T-helper 22 cell (primary cell): ENCODE measurements around the gene AGXT2.

ENCODE experiments used
- DNase-seq: peaks from one replicate; pipeline ENCODE4 v3.0.0-alpha.2; 2020; ENCODE audit warnings: low read depth

The AGXT2 gene

DNA sequence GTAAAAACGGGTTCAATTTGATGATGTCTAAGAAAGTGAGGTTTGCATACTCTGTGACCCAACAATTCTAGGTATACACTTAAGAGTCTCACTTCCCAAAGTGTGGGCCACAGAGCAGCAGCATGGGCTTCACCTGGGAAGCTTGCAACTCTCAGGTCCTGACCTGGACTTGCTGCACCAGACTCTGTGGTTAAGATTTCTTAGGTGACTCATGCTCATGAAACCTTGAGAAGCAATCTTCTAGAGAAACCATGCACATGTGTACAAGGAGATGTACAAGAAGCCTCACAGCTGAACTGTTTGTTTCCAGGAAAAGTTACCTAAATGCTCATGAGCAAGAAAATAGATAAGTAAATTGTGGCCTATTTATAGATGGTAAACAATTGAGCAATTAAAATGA is 88.4 kb downstream of the AGXT2 start:
- no peak for DNase-seq

DNA sequence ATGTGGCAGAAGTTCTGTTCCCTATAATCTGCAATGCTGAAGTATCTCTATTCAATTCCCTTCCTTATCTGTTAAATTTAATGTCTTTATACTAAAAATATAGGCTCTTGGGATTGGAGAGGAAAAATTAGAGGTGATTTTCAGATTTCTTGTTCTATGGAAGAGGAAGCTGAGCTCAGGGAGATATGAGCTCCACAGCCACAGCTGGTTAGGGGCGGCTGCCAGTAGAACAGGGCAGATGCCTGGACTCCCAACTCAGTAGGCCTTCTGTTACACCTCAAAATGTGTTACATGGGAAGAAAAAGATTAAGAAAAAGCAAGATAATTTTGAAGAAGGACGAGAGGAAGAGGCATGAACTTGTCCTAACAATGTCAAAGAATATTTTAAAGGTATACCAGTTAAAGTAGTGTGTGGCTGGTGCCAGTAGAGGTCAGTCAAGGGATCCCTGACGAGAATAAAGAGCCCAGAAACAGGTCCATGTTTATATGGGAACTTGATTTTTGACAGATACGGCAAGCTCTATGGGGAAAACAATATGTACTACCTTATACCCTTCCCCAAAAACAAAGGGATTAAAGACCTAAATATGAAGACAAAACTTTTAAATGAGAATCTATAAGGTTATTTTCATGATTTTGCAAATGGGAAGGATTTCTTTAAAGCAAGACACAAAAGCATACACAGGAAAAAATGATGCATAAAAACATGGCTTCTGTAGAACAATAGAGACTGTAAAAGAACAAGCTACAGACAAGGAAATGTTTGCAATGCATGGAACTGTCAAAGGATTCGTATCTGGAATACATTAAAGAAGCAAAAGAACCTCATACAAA is 89.7 kb downstream of the AGXT2 start:
- no peak for DNase-seq

DNA sequence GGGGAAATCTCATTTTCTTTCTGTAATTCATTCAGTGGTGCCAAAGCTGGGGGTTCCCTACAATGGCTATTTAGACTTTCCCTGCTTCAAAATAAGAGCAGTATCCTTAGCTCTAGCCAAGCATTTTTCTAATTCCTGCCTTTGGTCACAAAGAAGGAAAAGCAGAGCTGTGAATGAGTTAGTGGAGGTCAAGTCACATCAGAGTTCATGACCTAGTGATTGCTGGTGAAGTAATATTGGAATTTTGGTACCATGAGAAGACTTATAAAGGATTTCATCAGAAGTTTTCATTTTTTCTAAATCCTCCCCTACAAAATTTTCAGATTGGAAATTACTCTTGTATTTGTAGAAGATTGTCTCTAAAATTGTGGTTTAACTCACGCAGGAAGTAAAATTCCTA is 90.4 kb downstream of the AGXT2 start:
- no peak for DNase-seq
